A549 (cell line): ENCODE measurements around the gene PFAS. TPM values are rescaled to one million over a fixed set of nuclear protein-coding genes. Genes with fewer than 3 reads are reported as not detected.

Source experiments
- ATAC-seq, 2 experiments: fragments of 200-7000 bp in 1 of 2; fragments of >200 bp in 1 of 2; cut with Nextera tagmentation in 1 of 2; cut with Tn5 transposase in 1 of 2; 3 replicates each; pipeline versions ENCODE4 v1.8.0 to v1.9.1; 2018 to 2020; ENCODE audit warnings: mild to moderate bottlenecking in 1 of 2, moderate library complexity in 1 of 2
- CTCF ChIA-PET: fragments of 300-600 bp; sonication (Branson Sonifier 250); formaldehyde crosslinking; extraction: SDS; loops from one replicate; lab custom pipeline; 2021; ENCODE audit warnings: antibody characterized with exemption, inconsistent platforms; lab: Yijun Ruan, JAX
- POLR2A ChIA-PET: fragments of 350-600 bp; formaldehyde crosslinking; extraction: SDS; loops from one replicate; lab custom pipeline; 2021; ENCODE audit warnings: antibody characterized with exemption, inconsistent platforms; lab: Yijun Ruan, JAX
- DNase-seq, 2 experiments: peaks; one replicate each; pipeline versions ENCODE4 v3.0.0 to v3.0.0-alpha.2; 2011 to 2016; ENCODE audit warnings: low read depth in 1 of 2, low spot score in 1 of 2
- FAIRE-seq: peaks from 2 replicates; lab custom pipeline; 2011; peaks lifted over from hg19 to GRCh38; lab: Jason Lieb, UNC
- H3K27ac ChIP-seq, 2 experiments: fragments of >200 bp; sonication (Bioruptor Twin); formaldehyde crosslinking; 3 replicates each; pipeline ENCODE4 v1.5.1; 2016 to 2017
- H3K4me1 ChIP-seq: fragments of >200 bp; sonication (Bioruptor Twin); formaldehyde crosslinking; 3 replicates; pipeline ENCODE4 v1.6.1; 2016
- H3K4me2 ChIP-seq: fragments of >200 bp; sonication (Bioruptor Twin); formaldehyde crosslinking; 3 replicates; pipeline ENCODE4 v1.6.1; 2016
- H3K4me3 ChIP-seq: fragments of >200 bp; sonication (Bioruptor Twin); formaldehyde crosslinking; 3 replicates; pipeline ENCODE4 v1.5.1; 2016
- H3K9me3 ChIP-seq: fragments of >200 bp; sonication (Bioruptor Twin); formaldehyde crosslinking; 3 replicates; pipeline ENCODE4 v1.6.1; 2016
- ATOH8 ChIP-seq: fragments of 250-450 bp; sonication (Bioruptor Pico); IDR thresholded peaks from 2 replicates; pipeline ENCODE4 v1.5.0; 2020; ENCODE audit warnings: low read depth, mild to moderate bottlenecking, moderate library complexity
- BHLHE40 ChIP-seq: IDR thresholded peaks from 2 replicates; pipeline ENCODE4 v1.6.1; 2012; ENCODE audit warnings: low read depth, low read length, inconsistent platforms
- CBX2 ChIP-seq: fragments of 200-600 bp; sonication (generic); IDR thresholded peaks from 2 replicates; pipeline ENCODE4 v1.6.1; 2016; ENCODE audit warnings: low read depth, mild to moderate bottlenecking, borderline replicate concordance
- CBX8 ChIP-seq: fragments of 200-600 bp; sonication (generic); IDR thresholded peaks from 2 replicates; pipeline ENCODE4 v1.6.1; 2016
- CHD2 ChIP-seq: fragments of 150-350 bp; IDR thresholded peaks from 2 replicates; pipeline ENCODE4 v1.6.1; 2014; ENCODE audit warnings: low read length; ENCODE audit not compliant: partially characterized antibody
- EHF ChIP-seq: fragments of 250-450 bp; sonication (Bioruptor Pico); IDR thresholded peaks from 2 replicates; pipeline ENCODE4 v1.5.0; 2020; ENCODE audit warnings: mild to moderate bottlenecking
- EP300 ChIP-seq, 2 experiments: fragments of >200 bp; sonication (Bioruptor Twin); formaldehyde crosslinking; IDR thresholded peaks; 2 replicates in 1 of 2; 3 replicates in 1 of 2; pipeline ENCODE4 v1.6.1; 2016 to 2017
- ESRRA ChIP-seq: fragments of 150-350 bp; IDR thresholded peaks from 2 replicates; pipeline ENCODE4 v1.6.1; 2014; ENCODE audit warnings: mild to moderate bottlenecking, low read length, borderline replicate concordance
- FOSB ChIP-seq: fragments of 250-450 bp; sonication (Bioruptor Pico); IDR thresholded peaks from 2 replicates; pipeline ENCODE4 v1.5.0; 2020; ENCODE audit warnings: mild to moderate bottlenecking, moderate library complexity
- FOXS1 ChIP-seq: fragments of 250-450 bp; sonication (Bioruptor Pico); IDR thresholded peaks from 2 replicates; pipeline ENCODE4 v1.5.0; 2020; ENCODE audit warnings: mild to moderate bottlenecking, moderate library complexity
- HEYL ChIP-seq: fragments of 250-450 bp; sonication (Bioruptor Pico); IDR thresholded peaks from 2 replicates; pipeline ENCODE4 v1.8.0; 2021; ENCODE audit warnings: mild to moderate bottlenecking, moderate library complexity
- HOXB13 ChIP-seq: fragments of 250-450 bp; sonication (Bioruptor Pico); IDR thresholded peaks from 2 replicates; pipeline ENCODE4 v1.5.0; 2020; ENCODE audit warnings: low read depth, mild to moderate bottlenecking, moderate library complexity
- JUN ChIP-seq, 2 experiments: fragments of >200 bp; sonication (Bioruptor Twin); formaldehyde crosslinking; IDR thresholded peaks; 2 replicates in 1 of 2; 3 replicates in 1 of 2; pipeline ENCODE4 v1.6.1; 2016 to 2017
- JUNB ChIP-seq: fragments of >200 bp; sonication (Bioruptor Twin); formaldehyde crosslinking; IDR thresholded peaks from 2 replicates; pipeline ENCODE4 v1.6.1; 2016
- KDM5A ChIP-seq: fragments of 200-600 bp; sonication (generic); IDR thresholded peaks from 2 replicates; pipeline ENCODE4 v1.6.1; 2016; ENCODE audit warnings: antibody characterized with exemption, mild to moderate bottlenecking
- MAZ ChIP-seq: fragments of 150-350 bp; IDR thresholded peaks from 2 replicates; pipeline ENCODE4 v1.6.1; 2014; ENCODE audit warnings: antibody characterized with exemption, low read depth, low read length, borderline replicate concordance
- MYC ChIP-seq: IDR thresholded peaks from 2 replicates; pipeline ENCODE4 v1.6.1; 2012; ENCODE audit warnings: mild to moderate bottlenecking, inconsistent platforms, low read length, improper control_type of control experiment, borderline replicate concordance
- NFE2L2 ChIP-seq: fragments of 150-350 bp; conservative IDR thresholded peaks from 2 replicates; pipeline ENCODE4 v1.6.1; 2014; ENCODE audit warnings: low read length
- NPAS2 ChIP-seq: fragments of 250-450 bp; sonication (Bioruptor Pico); IDR thresholded peaks from 2 replicates; pipeline ENCODE4 v1.8.0; 2022; ENCODE audit warnings: mild to moderate bottlenecking, moderate library complexity, borderline replicate concordance
- PBX3 ChIP-seq: IDR thresholded peaks from 2 replicates; pipeline ENCODE4 v1.6.1; 2012
- POLR2A ChIP-seq: IDR thresholded peaks from 2 replicates; pipeline ENCODE4 v1.6.1; 2012; ENCODE audit warnings: mild to moderate bottlenecking, low read length
- RAD21 ChIP-seq, 2 experiments: fragments of >200 bp in 1 of 2; sonication (Bioruptor Twin) in 1 of 2; formaldehyde crosslinking in 1 of 2; IDR thresholded peaks in 1 of 2; conservative IDR thresholded peaks in 1 of 2; 2 replicates in 1 of 2; 3 replicates in 1 of 2; pipeline ENCODE4 v1.6.1; 2012 to 2018; ENCODE audit warnings: inconsistent platforms in 1 of 2
- RARB ChIP-seq: fragments of 250-450 bp; sonication (Bioruptor Pico); IDR thresholded peaks from 2 replicates; pipeline ENCODE4 v1.8.0; 2021; ENCODE audit warnings: mild to moderate bottlenecking, moderate library complexity
- RCOR1 ChIP-seq: fragments of 150-350 bp; IDR thresholded peaks from 2 replicates; pipeline ENCODE4 v1.6.1; 2014; ENCODE audit warnings: antibody characterized with exemption, low read length, low read depth
- RFX5 ChIP-seq: fragments of 450-650 bp; IDR thresholded peaks from 2 replicates; pipeline ENCODE4 v1.7.1; 2014; ENCODE audit warnings: antibody characterized with exemption, mild to moderate bottlenecking, moderate library complexity
- SMC3 ChIP-seq: fragments of >200 bp; sonication (Bioruptor Twin); formaldehyde crosslinking; IDR thresholded peaks from 3 replicates; pipeline ENCODE4 v1.6.1; 2018; ENCODE audit warnings: inconsistent platforms
- SREBF2 ChIP-seq: fragments of 450-650 bp; IDR thresholded peaks from 2 replicates; pipeline ENCODE4 v1.6.1; 2014; ENCODE audit warnings: mild to moderate bottlenecking, moderate library complexity
- TFCP2L1 ChIP-seq: fragments of 250-450 bp; sonication (Bioruptor Pico); IDR thresholded peaks from 2 replicates; pipeline ENCODE4 v1.5.0; 2021; ENCODE audit warnings: mild to moderate bottlenecking
- TP53 ChIP-seq: fragments of 250-450 bp; sonication (Bioruptor Pico); IDR thresholded peaks from 2 replicates; pipeline ENCODE4 v1.5.0; 2021; ENCODE audit warnings: mild to moderate bottlenecking, moderate library complexity
- ZC3H11A ChIP-seq: fragments of 450-650 bp; IDR thresholded peaks from 2 replicates; pipeline ENCODE4 v1.6.1; 2014; ENCODE audit warnings: antibody characterized with exemption, mild to moderate bottlenecking
- WGBS: methylation state at CpG from one replicate; pipeline ENCODE4 v1.1.6; 2017; ENCODE audit errors: missing lambda C conversion rate; 5-methylcytosine and 5-hydroxymethylcytosine counted together
- polyA plus RNA-seq, 4 experiments: library from polyadenylated mRNA; depleted of rRNA in 3 of 4; stranded (reverse); fragments of >200 nt; fragmentation: RNase III in 1 of 4; extraction: RNeasy Plus Mini Kit Qiagen cat#74134 plus additional on column Dnase treatment in 1 of 4; gene quantifications; 2 replicates in 3 of 4; 3 replicates in 1 of 4; pipeline ENCODE4 v1.2.3, GENCODE V29; 2011 to 2017
- TF ChIP-seq, protein P1 (sequence below): fragments of >200 bp; sonication (Bioruptor Twin); formaldehyde crosslinking; IDR thresholded peaks from 3 replicates; pipeline ENCODE4 v1.6.1; 2016
- TF ChIP-seq, protein P2 (sequence below): IDR thresholded peaks from 2 replicates; pipeline ENCODE4 v1.6.1; 2012; ENCODE audit warnings: low read depth, borderline replicate concordance

Gene PFAS
- polyA plus RNA-seq, 2 of the 4 experiments (the other 2 are of a cell fraction): 51.9 to 58.2 TPM

- ChIA-PET POLR2A (no interaction called here), CTCF (interaction anchor here (1.3 to 3.4 kb wide), 3 partner anchors 12 to 19 kb away, joined by 3 to 17 read pairs (median 12); partner anchors contain the start of gene SLC25A35)
- no peak for FAIRE-seq
- Histone ChIP-seq H3K27ac (no peak overlapping the region), H3K9me3 (no peaks in the 10 kb centered on the region), H3K4me3 (no peak overlapping the region), H3K4me1 (no peaks in the 10 kb centered on the region), H3K4me2 (no peak overlapping the region)
- no peak for ATAC-seq
- no peak for TF ChIP-seq NFE2L2
- TF ChIP-seq FOXS1 (CRISPR knock-in tag): no peak
- no peak for TF ChIP-seq MAZ
- TF ChIP-seq TP53 (CRISPR knock-in tag): no peak
- no peak for TF ChIP-seq EP300 (IDR thresholded peaks at IDR 0.05)
- TF ChIP-seq, protein P1, sequence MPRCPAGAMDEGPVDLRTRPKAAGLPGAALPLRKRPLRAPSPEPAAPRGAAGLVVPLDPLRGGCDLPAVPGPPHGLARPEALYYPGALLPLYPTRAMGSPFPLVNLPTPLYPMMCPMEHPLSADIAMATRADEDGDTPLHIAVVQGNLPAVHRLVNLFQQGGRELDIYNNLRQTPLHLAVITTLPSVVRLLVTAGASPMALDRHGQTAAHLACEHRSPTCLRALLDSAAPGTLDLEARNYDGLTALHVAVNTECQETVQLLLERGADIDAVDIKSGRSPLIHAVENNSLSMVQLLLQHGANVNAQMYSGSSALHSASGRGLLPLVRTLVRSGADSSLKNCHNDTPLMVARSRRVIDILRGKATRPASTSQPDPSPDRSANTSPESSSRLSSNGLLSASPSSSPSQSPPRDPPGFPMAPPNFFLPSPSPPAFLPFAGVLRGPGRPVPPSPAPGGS: no peak
- no peak for TF ChIP-seq ESRRA
- TF ChIP-seq SREBF2: no peak
- no peak for TF ChIP-seq JUN (IDR thresholded peaks at IDR 0.05)
- TF ChIP-seq NPAS2 (CRISPR knock-in tag): no peak
- WGBS: 31% methylated on average over 3 of the region's 3 CpGs
- no peak for DNase-seq
Measured at GRCh38 chr17:8282345-8282744, 33.3 kb downstream of the PFAS start.

GRCh38 chr17:8283356-8283755 is 34.3 kb downstream of the PFAS start:
- Histone ChIP-seq H3K4me3 (no peak overlapping the region), H3K4me2 (no peak overlapping the region), H3K27ac (no peak overlapping the region), H3K9me3 (no peaks in the 10 kb centered on the region), H3K4me1 (peaks cover 5% of the 10 kb centered on the region)
- DNase-seq (no peak), ATAC-seq (no peak), FAIRE-seq (no peak)
- WGBS: 75% methylated on average over 4 of the region's 4 CpGs
- CTCF ChIA-PET: interaction anchor here (0.6 to 3.4 kb wide), 8 partner anchors 11 to 298 kb away, joined by 3 to 17 read pairs (median 4); partner anchors contain the start of gene SLC25A35
- no peak for TF ChIP-seq KDM5A
- no peak for TF ChIP-seq ESRRA
- no peak for TF ChIP-seq RAD21 (conservative IDR thresholded peaks at IDR 0.05 in 1 of 2, IDR thresholded peaks at IDR 0.05 in 1 of 2)
- no peak for TF ChIP-seq TP53 (CRISPR knock-in tag)
- TF ChIP-seq BHLHE40: no peak
- TF ChIP-seq, protein P2, sequence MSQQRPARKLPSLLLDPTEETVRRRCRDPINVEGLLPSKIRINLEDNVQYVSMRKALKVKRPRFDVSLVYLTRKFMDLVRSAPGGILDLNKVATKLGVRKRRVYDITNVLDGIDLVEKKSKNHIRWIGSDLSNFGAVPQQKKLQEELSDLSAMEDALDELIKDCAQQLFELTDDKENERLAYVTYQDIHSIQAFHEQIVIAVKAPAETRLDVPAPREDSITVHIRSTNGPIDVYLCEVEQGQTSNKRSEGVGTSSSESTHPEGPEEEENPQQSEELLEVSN: no peak
- no peak for TF ChIP-seq RFX5
- no peak for TF ChIP-seq CBX8
- POLR2A ChIA-PET: interaction anchor here (0.5 to 1.2 kb wide), 3 partner anchors 12 to 37 kb away, joined by 3 to 9 read pairs (median 3); partner anchors contain the start of gene SLC25A35

- H3K27ac ChIP-seq: no peak overlapping the region
- H3K4me3 ChIP-seq: no peak overlapping the region
- no peak overlapping the region for H3K4me2 ChIP-seq
- FAIRE-seq: no peak
- WGBS: 81% methylated on average over 4 of the region's 4 CpGs
- CTCF ChIA-PET: interaction anchor here (0.7 to 1.6 kb wide), 2 partner anchors 30 to 38 kb away, joined by 3 read pairs; no protein-coding TSS in a partner anchor
- TF ChIP-seq RCOR1: no peak
- TF ChIP-seq JUNB: no peak
- no peak for TF ChIP-seq CHD2
- TF ChIP-seq ATOH8 (CRISPR knock-in tag): no peak
- no peak for TF ChIP-seq CBX2
- no peak for TF ChIP-seq MYC
- TF ChIP-seq, protein P1: no peak
- TF ChIP-seq FOSB (CRISPR knock-in tag): no peak
- TF ChIP-seq POLR2A: no peak
- TF ChIP-seq HEYL (CRISPR knock-in tag): no peak
- TF ChIP-seq HOXB13: no peak
- no peak for TF ChIP-seq ESRRA
- TF ChIP-seq EP300 (IDR thresholded peaks at IDR 0.05): no peak
- no peak for TF ChIP-seq PBX3
- no peak for TF ChIP-seq SMC3
- TF ChIP-seq ZC3H11A: no peak
- no peak for TF ChIP-seq RARB (CRISPR knock-in tag)
- TF ChIP-seq EHF (CRISPR knock-in tag): no peak
- TF ChIP-seq TFCP2L1 (CRISPR knock-in tag): no peak
- POLR2A ChIA-PET: interaction anchor here (0.5 to 1.2 kb wide), 2 partner anchors 11 to 37 kb away, joined by 3 to 9 read pairs; partner anchors contain the start of gene SLC25A35
- no peaks in the 10 kb centered on the region for H3K9me3 ChIP-seq
- no peak for DNase-seq
- peaks cover 6% of the 10 kb centered on the region for H3K4me1 ChIP-seq
- no peak for ATAC-seq
Measured at GRCh38 chr17:8284126-8284525, 35.0 kb downstream of the PFAS start.
